RWPE1 (cell line): Measurements from ENCODE around the gene CAB39L.
"Not testable (repeated sequence)": the region's sequence is repeated elsewhere in the genome, so short reads cannot be mapped to it uniquely, and the experiment has no call there.

Source experiments
- CTCF ChIA-PET: fragments of 350-600 bp; sonication (Branson Sonifier 250); formaldehyde crosslinking; extraction: SDS; loops from one replicate; lab custom pipeline; 2021; lab: Yijun Ruan, JAX
- POLR2A ChIA-PET: fragments of 400-600 bp; formaldehyde crosslinking; extraction: SDS; loops from one replicate; lab custom pipeline; 2020; ENCODE audit warnings: antibody characterized with exemption; ENCODE audit not compliant: low non-redundant PET; lab: Yijun Ruan, JAX
- DNase-seq: peaks from one replicate; pipeline ENCODE4 v3.0.0; 2012; ENCODE audit warnings: low spot score
- H3K27ac ChIP-seq: fragments of 450-650 bp; 2 replicates; pipeline ENCODE4 v1.5.1; 2017
- TF ChIP-seq, protein P1 (sequence below): fragments of 450-650 bp; conservative IDR thresholded peaks from 2 replicates; pipeline ENCODE4 v1.5.1; 2017; ENCODE audit warnings: low read depth, mild to moderate bottlenecking

CAB39L gene

DNA sequence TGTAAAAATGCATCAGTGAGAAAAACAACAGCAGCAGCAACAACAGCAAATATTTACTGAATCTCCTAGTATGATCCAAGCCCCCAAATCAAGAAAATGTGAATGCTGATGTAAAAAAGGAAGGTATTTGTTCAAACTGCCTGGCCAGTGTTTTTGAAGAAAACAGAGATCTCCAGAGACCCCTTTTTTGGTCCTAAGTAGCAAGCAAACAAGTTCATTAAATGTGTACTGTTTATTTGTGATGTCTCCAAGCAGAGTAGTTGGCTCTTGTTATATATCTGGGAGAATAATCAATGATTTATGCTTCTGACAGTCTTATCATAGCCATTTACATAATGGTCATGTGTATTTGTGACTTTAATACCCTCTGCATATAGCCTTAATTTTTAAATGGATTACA is 145.4 kb downstream of the CAB39L start:
- POLR2A ChIA-PET, result no interaction called here
- no peak for DNase-seq
- CTCF ChIA-PET, result interaction anchor here (0.8 kb wide), 1 partner anchor 486 kb away, joined by 3 read pairs; no protein-coding TSS in a partner anchor

DNA sequence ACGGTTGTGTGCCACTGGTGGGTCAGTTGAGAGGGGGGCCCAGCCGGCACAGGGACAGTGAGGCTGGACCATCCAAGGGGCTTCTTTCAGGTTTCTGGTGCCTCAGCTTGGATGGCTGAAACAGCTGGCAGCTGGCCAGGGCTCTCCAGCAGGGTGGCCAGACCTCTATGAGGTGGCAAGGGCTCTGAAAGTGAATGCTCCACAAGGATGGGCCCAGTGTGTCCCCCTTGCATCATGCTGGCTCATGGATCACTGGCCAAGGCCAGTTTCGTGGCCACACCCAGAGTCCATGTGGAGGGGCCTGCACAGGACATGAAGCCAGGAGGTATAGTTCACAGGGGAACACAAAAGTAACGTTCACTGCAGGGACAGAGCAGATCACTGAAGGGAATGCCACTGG is 146.5 kb downstream of the CAB39L start:
- TF ChIP-seq, protein P1, sequence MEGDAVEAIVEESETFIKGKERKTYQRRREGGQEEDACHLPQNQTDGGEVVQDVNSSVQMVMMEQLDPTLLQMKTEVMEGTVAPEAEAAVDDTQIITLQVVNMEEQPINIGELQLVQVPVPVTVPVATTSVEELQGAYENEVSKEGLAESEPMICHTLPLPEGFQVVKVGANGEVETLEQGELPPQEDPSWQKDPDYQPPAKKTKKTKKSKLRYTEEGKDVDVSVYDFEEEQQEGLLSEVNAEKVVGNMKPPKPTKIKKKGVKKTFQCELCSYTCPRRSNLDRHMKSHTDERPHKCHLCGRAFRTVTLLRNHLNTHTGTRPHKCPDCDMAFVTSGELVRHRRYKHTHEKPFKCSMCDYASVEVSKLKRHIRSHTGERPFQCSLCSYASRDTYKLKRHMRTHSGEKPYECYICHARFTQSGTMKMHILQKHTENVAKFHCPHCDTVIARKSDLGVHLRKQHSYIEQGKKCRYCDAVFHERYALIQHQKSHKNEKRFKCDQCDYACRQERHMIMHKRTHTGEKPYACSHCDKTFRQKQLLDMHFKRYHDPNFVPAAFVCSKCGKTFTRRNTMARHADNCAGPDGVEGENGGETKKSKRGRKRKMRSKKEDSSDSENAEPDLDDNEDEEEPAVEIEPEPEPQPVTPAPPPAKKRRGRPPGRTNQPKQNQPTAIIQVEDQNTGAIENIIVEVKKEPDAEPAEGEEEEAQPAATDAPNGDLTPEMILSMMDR, result no peak
- no peak overlapping the region for H3K27ac ChIP-seq
- DNase-seq, result no peak
- POLR2A ChIA-PET, result no interaction called here
- CTCF ChIA-PET, result interaction anchor here (1.1 kb wide), 1 partner anchor 309 kb away, joined by 7 read pairs; no protein-coding TSS in a partner anchor

More for the DNA sequence above, 145.4 kb downstream of the CAB39L start:
- H3K27ac ChIP-seq, result no peak overlapping the region
- TF ChIP-seq, protein P1, result no peak

DNA sequence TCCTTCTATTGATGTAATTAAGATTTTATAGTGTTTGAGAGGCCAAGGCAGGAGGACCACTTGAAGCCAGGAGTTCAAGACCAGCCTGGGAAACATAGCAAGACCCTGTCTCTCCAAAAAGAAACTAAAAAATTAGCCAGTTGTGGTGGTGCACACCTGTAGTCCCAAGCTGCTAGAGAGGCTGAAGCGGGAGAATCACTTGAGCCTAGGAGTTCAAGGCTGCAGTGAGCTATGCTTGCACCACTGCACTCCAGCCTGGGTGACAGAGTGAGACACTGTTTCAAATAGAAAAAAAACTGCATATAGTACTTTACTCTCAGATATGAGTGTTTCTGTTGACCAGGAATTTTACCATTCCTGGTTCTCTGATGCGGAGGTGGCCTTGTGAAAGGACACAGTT is 147.2 kb downstream of the CAB39L start:
- POLR2A ChIA-PET, result no interaction called here
- TF ChIP-seq, protein P1, result no peak
- CTCF ChIA-PET, result interaction anchor here (0.6 to 1.1 kb wide), 3 partner anchors 14 to 310 kb away, joined by 3 to 7 read pairs (median 6); no protein-coding TSS in a partner anchor
- no peak for DNase-seq
- no peak overlapping the region for H3K27ac ChIP-seq

DNA sequence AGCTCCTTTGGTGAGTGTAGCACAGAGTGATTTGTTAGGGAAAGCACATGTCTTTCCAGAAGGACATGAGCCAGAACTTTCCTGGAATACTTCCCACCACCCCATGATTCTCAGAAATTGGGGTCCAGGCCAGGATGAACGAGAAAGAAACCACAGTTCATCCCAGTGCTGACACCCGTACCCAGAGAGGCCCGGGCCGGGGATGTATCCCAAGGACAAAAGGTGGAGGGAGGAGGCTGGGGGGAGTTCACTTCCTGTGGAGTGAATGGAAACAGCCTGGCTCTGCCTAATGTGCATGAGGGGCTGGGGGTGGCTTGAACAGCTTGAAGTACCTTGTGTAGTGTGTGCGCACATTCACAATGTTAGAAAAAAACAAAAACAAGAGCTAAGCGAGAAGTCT is 148.6 kb downstream of the CAB39L start:
- DNase-seq, result no peak
- TF ChIP-seq, protein P1, result no peak
- H3K27ac ChIP-seq, result no peak overlapping the region
- ChIA-PET POLR2A (no interaction called here), CTCF (no interaction called here)

DNA sequence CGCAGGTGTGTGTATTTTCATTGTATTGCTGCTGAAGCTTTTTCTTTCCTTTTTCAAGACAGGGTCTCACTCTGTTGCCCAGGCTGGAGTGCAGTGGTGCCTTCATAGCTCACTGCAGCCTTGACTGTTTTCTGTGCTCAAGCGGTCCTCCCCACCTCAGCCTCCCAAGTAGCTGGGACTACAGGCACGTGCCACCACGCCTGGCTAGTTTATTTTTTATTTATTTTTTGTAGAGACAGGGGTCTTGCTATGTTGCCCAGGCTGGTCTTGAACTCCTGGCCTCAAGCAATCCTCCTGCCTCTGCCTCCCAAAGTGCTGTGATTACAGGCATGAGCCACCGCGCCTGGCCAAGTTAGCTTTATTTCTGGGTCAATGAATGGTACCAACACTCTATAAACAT is 149.1 kb downstream of the CAB39L start:
- DNase-seq, POLR2A ChIA-PET, H3K27ac ChIP-seq: not testable (repeated sequence)
- CTCF ChIA-PET, result interaction anchor here (0.6 kb wide), 1 partner anchor 180 kb away, joined by 5 read pairs; no protein-coding TSS in a partner anchor

DNA sequence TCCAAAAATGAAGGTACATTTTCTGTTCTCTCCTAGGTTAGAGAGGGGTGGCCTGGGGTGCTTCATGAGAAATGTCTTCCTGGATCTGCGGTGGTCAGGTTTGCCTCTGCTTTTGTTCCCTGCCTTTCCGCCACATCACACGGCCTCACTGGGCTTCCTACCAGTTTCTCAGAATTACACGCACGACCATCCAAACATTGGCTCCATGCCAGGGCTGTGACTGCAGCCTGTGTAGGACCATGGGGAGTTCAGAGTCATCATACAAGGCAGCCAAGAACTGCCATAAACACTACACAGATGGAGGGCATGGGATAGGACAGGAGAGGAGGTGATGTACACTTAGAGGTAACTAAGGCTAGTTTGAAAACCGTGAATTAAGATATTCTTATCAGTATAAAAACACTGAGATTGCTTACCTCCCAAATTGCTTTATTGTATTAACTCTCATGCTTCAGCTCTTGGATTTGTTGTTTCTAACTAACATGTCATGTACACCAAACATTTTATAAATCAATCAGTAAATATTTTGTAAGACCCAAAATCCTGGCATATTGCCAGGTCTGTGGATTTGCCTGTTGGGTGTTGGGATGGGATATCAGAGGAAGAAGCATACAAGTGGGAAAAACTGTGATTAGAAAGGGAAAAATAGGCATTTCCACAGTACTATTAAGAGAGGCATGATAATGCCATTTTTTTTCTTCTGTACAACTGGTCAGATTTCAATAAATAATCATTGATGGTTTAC is 150.9 kb downstream of the CAB39L start:
- POLR2A ChIA-PET, result no interaction called here
- DNase-seq, result no peak
- CTCF ChIA-PET, result no interaction called here
- TF ChIP-seq, protein P1, result no peak
- no peak overlapping the region for H3K27ac ChIP-seq

DNA sequence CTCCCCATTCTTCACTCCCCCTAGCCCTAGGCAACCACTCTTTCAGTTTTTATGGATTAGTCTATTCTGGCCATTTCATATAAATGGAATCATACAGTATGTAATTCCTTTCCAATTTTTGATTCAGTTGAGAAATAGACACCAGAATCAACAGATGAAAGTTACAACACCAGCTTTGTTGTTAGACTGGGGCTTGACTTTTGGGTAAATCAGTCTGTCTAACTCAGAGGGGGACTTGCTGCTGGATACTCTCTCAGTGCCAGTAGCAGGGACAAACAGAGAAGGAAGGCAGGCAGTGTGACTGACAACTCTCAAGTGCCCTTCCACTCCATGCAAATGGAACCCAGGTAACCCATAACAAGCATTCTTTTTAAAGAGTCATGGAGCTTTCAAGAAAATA is 155.4 kb downstream of the CAB39L start:
- POLR2A ChIA-PET, result no interaction called here
- TF ChIP-seq, protein P1, result no peak
- no peak for DNase-seq
- CTCF ChIA-PET, result interaction anchor here (0.6 to 1.1 kb wide), 2 partner anchors 8 to 148 kb away, joined by 3 to 6 read pairs; no protein-coding TSS in a partner anchor
- H3K27ac ChIP-seq, result no peak overlapping the region
